Measurements from ENCODE around the gene SLC35F1.

DNA sequence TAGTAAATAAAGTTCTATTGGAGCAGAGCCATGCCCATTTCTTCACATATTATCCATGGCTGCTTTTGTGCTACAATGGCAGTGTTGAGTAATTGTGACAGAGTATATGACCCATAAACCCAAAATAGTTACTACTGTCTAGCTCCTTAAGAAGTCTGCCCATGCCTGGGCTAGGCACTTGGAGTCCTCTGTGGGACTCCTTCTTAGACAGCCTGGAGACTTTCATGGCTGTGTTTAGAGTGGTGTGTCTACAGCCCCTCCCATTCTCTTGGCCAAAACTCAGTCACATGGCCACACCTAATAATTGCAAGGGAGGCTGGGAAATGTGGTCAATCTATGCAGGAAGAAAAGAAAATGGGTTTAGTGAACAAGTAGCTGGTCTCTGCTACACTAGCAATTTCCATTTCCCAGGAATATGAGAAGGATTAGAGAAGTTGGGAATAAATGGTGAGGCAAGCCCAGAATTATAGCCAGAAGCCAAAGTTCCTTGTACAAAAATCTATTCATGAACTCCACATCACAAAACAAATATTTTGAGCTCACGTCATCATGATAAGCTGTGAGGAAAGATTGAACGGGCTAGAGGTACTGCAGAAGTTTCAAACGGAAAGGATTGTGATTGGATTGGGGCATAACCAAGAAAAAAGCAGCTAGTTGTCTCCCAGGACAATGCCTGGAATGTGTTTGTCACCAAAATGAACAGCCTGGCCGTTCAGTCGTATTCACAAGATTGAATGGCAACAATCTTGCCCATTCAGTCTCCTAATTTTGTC, 389.3 kb downstream of the SLC35F1 start:
- TF ChIP-seq EZH2 (IDR thresholded peaks at IDR 0.05; ENCODE audit: low read length, missing control alignments): no peak
- TF ChIP-seq, protein P1, sequence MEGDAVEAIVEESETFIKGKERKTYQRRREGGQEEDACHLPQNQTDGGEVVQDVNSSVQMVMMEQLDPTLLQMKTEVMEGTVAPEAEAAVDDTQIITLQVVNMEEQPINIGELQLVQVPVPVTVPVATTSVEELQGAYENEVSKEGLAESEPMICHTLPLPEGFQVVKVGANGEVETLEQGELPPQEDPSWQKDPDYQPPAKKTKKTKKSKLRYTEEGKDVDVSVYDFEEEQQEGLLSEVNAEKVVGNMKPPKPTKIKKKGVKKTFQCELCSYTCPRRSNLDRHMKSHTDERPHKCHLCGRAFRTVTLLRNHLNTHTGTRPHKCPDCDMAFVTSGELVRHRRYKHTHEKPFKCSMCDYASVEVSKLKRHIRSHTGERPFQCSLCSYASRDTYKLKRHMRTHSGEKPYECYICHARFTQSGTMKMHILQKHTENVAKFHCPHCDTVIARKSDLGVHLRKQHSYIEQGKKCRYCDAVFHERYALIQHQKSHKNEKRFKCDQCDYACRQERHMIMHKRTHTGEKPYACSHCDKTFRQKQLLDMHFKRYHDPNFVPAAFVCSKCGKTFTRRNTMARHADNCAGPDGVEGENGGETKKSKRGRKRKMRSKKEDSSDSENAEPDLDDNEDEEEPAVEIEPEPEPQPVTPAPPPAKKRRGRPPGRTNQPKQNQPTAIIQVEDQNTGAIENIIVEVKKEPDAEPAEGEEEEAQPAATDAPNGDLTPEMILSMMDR (conservative IDR thresholded peaks at IDR 0.05 in 1 of 2, IDR thresholded peaks at IDR 0.05 in 1 of 2; ENCODE audit: low read depth in 1 of 2, low read length in 2 of 2): no peak
